ENCODE results near the gene CHD6.
"Not testable (repeated sequence)": the region's sequence is repeated elsewhere in the genome, so short reads cannot be mapped to it uniquely, and the experiment has no call there.

Gene CHD6

GRCh38 chr20:41546535-41546934, 71.6 kb downstream of the CHD6 start:
- POLR2A ChIA-PET (ENCODE audit: low non-redundant PET) = no interaction called here
- H3K27ac ChIP-seq = no peak overlapping the region
- TF ChIP-seq CTCF (conservative IDR thresholded peaks at IDR 0.05; ENCODE audit: low read depth) = no peak
- no peak for DNase-seq (ENCODE audit: low spot score)
- CTCF ChIA-PET = interaction anchor here (0.6 to 0.7 kb wide), 2 partner anchors 375 to 1903 kb away, joined by 3 read pairs; no protein-coding TSS in a partner anchor

- CTCF ChIA-PET = no interaction called here
- TF ChIP-seq CTCF (conservative IDR thresholded peaks at IDR 0.05; ENCODE audit: low read depth) = no peak
- no peak overlapping the region for H3K27ac ChIP-seq
- POLR2A ChIA-PET (ENCODE audit: low non-redundant PET) = no interaction called here
- DNase-seq (ENCODE audit: low spot score) = no peak
Observed at GRCh38 chr20:41544472-41544871, 73.7 kb downstream of the CHD6 start.

GRCh38 chr20:41540918-41541317, 77.3 kb downstream of the CHD6 start:
- no peak for DNase-seq (ENCODE audit: low spot score)
- ChIA-PET CTCF (interaction anchor here (0.7 to 0.9 kb wide), 2 partner anchors 12 to 115 kb away, joined by 3 to 7 read pairs; no protein-coding TSS in a partner anchor), POLR2A (ENCODE audit: low non-redundant PET) (no interaction called here)
- no peak for TF ChIP-seq CTCF (conservative IDR thresholded peaks at IDR 0.05; ENCODE audit: low read depth)
- no peak overlapping the region for H3K27ac ChIP-seq

- ChIA-PET POLR2A (ENCODE audit: low non-redundant PET) (no interaction called here), CTCF (interaction anchor here (0.7 to 0.9 kb wide), 2 partner anchors 12 to 115 kb away, joined by 3 to 7 read pairs; no protein-coding TSS in a partner anchor)
- no peak overlapping the region for H3K27ac ChIP-seq
- TF ChIP-seq CTCF (conservative IDR thresholded peaks at IDR 0.05; ENCODE audit: low read depth) = no peak
- no peak for DNase-seq (ENCODE audit: low spot score)
Observed at GRCh38 chr20:41540459-41540858, 77.7 kb downstream of the CHD6 start.

GRCh38 chr20:41538810-41539596, 79.2 kb downstream of the CHD6 start:
- DNase-seq (ENCODE audit: low spot score) = no peak
- ChIA-PET CTCF (interaction anchor here (0.6 kb wide), 2 partner anchors 19 to 1341 kb away, joined by 3 to 4 read pairs; no protein-coding TSS in a partner anchor), POLR2A (ENCODE audit: low non-redundant PET) (no interaction called here)
- H3K27ac ChIP-seq = no peak overlapping the region
- no peak for TF ChIP-seq CTCF (conservative IDR thresholded peaks at IDR 0.05; ENCODE audit: low read depth)

GRCh38 chr20:41537865-41538264, 80.3 kb downstream of the CHD6 start:
- TF ChIP-seq CTCF (conservative IDR thresholded peaks at IDR 0.05; ENCODE audit: low read depth) = no peak
- CTCF ChIA-PET = no interaction called here
- POLR2A ChIA-PET (ENCODE audit: low non-redundant PET) = no interaction called here
- DNase-seq (ENCODE audit: low spot score) = no peak
- no peak overlapping the region for H3K27ac ChIP-seq

GRCh38 chr20:41535551-41535950, 82.6 kb downstream of the CHD6 start:
- POLR2A ChIA-PET (ENCODE audit: low non-redundant PET); DNase-seq (ENCODE audit: low spot score); H3K27ac ChIP-seq: not testable (repeated sequence)
- CTCF ChIA-PET = interaction anchor here (0.6 kb wide), 1 partner anchor 52 kb away, joined by 3 read pairs; no protein-coding TSS in a partner anchor
